NCI-H146 treated with DMSO at 0.1 percent for 48 hours (cell line): ENCODE results near the gene MRPL33.
"Not testable (repeated sequence)": the region's sequence is repeated elsewhere in the genome, so short reads cannot be mapped to it uniquely, and the experiment has no call there.

Source experiments
- DNase-seq: peaks from one replicate; lab custom pipeline; 2025; ENCODE audit not compliant: unreplicated experiment; lab: John Stamatoyannopoulos, UW

MRPL33 gene

DNA sequence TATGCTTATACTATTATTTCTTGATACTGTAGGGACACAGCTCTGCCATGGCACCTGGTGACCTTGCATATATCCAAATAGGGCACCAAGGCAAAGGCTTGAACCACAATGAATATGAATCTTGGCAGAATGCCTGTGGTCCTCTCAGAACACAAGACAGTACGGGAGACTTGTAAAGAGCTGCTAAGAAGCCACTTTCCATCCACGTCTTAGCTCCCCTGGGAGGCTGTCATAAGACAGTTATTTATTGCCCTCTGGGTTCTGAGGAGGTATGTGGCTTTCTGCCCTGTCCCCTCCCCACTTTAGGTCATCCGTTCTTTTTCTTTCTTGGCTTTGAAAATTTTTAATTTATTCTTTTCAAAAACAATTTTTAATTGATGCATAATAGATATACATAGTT, 29.8 kb upstream of the MRPL33 start:
- no peak for DNase-seq

DNA sequence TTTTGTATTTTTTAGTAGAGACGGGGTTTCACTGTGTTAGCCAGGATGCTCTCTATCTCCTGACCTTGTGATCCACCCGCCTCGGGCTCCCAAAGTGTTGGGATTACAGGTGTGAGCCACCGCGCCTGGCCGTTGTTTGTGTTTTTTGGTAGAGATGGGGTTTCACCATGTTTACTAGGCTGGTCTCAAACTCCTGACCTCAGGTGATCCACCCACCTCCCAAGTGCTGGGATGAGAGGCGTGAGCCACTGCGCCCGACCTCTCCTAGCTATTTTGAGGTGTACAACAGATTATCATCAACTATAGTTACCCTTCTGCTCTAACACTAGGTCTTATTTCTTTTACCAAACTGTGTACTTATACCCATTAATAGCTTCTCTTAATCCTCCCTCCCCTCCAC, 28.9 kb upstream of the MRPL33 start:
- DNase-seq = no peak

DNA sequence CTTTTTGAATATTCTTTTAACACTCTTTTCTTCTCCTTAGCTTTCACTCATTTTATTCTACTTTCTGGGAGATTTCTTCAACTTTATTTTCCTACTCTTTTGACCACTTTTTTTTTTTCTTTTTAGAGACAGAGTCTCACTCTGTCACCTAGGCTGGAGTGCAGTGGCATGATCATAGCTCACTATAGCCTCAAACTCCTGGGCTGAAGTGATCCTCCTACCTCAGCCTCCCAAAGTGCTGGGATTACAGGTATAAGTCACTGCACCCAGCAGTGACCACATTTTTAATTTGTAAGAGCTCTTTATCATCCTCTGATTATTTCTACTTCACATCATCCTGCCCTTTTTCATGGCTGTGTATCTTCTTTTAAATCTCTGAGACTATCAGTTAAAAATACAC, 26.0 kb upstream of the MRPL33 start:
- not testable (repeated sequence) for DNase-seq

DNA sequence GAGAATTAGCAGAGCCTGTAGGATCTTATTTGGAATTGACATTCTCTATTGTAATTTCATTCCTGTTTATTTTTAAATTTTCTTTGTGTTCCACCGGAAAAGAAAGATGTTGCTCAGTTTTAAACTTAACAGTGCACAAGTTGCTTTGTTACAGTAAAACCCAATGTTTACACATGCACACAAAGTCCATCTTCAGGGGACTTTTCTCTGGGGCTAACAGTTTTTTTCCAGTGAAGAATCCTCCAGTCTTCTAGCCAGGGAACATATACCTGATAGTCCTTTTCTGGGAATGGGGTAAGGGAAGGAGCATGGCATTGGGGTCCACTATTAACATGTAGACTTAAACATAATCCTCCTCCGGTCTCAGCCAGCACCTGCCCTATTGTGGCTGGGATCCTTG, 25.2 kb upstream of the MRPL33 start:
- DNase-seq = no peak

DNA sequence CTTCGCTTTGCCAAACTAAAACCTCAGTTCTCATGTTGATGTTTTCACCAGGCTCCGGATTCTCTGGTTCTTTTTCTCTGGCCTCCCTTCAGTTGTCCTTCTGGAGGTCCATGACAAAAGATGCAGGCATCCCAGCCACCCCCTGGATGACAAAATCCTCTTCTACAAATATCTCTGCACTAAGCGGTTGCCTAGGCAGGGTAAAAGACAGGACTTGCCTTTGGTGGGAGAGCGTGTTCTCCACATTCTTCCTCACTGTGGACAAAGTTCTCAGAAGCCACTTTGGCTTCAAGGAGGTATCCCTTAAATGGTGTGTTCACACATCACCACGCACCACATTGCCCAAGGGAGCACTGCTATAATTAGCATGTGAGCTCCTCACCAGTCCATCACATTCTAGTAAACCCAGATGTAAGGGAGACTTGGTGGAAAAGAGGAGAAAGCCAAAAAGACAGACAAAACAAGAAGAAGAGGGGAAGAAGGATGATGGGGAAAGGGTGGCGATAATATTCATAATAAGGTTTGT, 23.6 kb upstream of the MRPL33 start:
- no peak for DNase-seq

DNA sequence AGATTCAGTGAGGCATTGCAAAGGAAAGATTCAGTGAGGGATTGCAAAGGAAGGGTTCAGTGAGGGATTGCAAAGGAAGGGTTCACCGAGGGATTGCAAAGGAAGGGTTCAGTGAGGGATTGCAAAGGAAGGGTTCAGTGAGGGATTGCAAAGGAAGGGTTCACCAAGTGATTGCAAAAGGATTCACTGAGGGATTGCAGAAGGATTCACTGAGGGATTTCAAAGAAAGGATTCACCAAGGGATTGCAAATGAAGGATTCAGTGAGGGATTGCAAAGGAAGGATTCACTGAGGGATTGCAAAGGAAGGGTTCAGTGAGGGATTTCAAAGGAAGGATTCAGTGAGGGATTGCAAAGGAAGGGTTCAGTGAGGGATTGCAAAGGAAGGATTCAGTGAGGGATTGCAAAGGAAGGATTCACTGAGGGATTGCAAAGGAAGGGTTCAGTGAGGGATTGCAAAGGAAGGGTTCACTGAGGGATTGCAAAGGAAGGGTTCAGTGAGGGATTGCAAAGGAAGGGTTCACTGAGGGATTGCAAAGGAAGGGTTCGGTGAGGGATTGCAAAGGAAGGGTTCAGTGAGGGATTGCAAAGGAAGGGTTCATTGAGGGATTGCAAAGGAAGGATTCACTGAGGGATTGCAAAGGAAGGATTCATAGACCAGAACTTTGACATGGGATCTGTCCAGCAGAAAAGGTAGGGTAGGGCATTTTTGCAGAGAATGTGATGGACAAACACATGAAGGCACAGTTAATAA, 22.5 kb upstream of the MRPL33 start:
- not testable (repeated sequence) for DNase-seq

DNA sequence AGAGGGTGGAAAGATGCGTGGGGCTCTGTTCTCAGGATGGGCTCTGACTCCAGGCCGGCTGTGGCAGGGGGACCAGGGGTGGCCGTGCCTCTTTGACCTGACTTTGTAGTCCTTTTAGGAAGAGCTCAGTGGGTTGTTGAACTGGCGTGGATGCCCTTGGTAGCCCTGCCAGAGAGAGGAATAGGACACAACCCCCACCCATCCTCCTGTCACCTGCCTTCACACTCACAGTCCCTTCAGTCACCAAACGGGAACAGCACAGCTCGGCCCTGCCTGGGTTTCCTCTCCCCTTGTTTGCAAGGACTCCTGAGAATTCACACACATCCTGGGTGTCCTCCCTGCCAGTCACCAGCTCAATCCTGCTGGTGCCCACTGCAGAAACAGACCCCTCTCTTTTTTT, 20.1 kb upstream of the MRPL33 start:
- DNase-seq = no peak

DNA sequence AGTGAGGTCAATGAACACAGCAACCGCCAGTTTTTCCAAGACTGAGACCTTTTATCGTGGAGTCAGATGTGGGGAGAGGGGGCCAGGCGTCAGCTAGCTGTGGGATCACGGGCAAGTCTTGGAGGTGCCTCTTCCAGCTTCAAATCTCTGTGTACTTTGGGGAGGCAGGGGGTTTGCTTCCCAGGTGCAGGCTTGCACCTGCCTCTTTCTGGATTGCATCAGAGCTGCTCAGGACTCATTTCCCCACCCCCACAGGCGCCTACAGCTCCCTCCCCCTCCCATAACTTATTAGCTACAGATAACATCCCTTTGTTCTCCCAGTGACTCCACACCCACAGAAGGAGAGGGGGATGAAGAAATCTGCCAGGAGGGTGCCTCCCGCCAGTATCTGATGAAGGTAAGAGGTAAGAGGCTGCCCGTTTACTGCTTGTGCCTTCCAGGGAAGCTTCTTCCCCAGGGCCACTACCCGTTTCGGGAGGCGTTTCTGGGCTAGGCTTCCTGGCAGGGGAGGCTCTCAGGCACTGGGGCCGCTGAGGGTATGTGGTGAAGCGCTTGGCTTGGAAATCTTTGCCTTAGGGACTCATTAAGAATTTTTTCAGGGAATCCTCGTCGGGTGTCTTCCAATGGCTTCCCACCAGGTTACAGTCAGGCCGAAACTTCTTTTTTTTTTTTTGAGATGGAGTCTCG, 18.8 kb upstream of the MRPL33 start:
- DNase-seq = peak; percentile 87

DNA sequence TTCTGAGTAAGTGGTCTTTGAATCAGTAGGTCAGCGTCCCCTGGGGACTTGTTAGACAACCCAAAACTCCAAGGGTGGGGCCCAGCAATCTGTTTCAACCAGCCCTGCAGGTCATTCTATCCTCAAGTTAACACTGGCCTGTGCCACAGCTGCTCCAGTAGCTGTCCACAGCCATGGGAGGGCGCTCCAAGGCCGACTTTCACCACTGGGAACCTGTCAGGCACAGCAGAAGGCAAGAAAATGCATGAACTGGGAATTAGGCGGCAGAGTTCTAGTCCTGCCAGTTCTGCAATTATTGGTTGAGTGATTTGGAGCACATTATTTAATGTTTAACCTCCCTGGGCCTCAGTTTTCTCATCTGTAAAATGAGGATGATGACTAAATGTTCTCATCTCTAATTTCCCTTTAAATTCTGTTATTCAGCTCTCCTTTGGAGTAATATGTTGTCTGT, 17.4 kb upstream of the MRPL33 start:
- DNase-seq = peak; percentile 24

DNA sequence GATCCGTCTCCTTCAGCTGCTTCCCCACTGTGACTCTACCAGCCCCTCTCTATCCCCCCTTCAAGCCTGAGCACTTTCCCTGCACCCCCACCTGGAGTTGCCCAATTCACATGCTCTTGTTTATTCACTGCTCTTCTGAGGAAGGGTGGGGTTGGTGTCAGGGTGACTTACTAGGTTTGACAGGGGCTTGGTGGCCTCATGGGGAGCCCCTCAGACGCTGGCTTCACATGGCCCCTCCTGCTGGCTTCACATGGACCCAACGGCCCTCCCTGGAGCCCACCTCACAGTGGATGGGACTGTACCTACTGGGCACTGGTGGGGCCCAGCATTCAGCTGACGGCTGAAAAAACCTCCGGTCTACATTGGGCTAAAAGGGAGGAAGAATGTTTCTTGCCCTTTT, 16.7 kb upstream of the MRPL33 start:
- DNase-seq = no peak

DNA sequence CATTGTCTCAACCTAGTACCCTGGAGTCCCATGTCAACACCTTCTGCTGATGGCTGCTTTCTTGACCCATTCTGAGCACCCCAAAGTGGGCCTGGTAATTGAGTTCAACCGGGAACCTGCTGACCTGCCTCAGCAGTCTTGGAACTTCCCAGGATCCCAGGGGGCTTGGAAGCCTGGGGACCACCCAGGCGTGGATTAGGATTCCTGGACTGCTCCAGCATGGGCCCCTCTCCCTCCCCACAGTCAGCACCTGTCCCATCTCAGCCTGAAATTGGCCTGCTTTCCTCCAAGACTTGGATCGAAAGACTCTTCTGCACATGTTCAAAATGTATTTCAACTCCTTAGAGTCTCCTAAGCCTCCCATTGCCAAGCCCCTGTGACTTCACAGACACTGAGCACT, 15.4 kb upstream of the MRPL33 start:
- no peak for DNase-seq

DNA sequence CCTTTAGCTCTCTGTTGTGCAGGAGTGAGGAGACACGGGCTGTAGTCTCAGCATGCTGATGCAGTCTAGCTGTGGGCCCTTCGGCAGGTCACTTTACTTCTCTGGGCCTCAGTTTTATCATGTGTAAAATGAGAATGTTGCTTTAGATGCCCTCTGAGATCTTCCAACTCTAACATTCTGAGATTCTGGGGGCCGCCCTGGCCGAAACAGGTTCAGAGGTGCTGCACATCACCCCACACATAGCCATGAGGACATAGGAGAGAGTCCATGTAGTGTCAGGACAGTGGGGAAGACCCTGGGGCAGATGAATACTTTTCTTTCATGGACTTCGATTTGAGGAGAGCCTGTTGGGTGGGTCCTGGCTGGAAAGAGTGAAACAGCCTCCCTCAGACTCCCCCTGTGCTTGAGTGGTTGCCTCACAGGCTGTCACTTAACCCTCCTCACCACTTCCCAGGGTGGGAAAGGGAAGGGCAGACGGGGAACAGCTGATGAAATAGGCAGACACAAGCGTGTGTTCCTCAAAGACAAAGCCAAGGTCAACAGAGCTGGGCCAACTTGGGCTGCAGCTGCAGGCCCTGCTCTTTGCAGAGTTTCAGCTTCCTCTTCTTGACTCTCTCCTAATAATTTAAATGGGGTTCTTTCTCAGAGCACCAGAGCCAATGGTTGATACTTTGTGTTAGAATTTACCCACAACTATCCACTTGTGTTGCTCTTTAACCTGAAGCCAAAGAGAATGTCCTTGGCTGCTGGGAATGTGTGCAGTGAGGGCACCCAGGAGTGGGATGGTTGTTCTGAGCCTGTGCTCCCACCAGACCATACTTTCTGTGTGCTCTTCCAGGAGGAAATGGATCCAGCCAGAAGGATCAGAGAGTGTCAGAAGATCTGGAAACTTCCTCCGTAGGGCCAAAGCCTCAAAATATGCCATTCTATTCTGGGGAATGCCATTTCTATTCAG, 14.7 kb upstream of the MRPL33 start:
- DNase-seq = no peak

DNA sequence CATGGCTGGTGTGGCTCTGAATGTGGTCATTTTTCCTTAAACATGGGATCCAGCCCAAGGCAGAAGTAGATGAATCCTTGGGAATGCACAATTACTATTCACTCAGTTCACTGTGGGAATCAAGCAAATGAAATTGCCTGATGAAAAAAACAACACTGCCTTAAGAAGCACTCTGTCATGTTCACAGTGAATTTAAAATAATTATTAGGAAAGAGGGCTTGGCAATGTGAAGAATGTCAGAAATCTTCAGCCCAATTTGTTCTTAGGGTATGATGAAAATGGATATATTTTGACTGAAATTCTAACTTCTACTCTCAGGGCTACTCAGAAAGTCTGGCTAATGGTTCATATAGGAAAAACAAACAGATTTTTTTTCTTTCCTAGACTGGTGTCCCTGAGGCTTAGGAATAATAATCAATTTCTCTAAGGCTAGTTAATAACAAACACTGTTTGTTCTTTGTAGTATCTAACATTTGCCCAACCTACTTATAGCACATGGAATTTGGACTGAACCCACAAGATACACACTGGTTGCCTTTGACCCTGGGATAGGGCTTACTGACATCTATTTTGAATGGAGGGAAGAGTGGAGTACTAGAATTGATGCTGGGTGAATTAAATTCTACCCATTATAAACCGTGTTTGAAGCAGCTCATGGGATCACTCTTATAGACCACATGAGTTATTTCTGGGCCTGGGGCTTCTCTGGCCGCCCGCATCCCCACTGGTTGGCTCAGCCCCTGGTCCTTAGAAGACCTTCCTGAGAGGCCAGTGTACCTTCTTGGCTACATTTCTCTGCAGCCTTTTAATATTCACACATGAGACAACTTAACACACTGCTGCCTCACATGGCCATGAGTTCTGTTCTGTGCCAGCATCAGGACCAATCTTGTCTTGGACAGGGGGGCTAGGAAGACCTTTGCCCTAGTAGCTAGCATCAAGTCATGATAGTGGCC, 8.3 kb upstream of the MRPL33 start:
- DNase-seq = no peak

DNA sequence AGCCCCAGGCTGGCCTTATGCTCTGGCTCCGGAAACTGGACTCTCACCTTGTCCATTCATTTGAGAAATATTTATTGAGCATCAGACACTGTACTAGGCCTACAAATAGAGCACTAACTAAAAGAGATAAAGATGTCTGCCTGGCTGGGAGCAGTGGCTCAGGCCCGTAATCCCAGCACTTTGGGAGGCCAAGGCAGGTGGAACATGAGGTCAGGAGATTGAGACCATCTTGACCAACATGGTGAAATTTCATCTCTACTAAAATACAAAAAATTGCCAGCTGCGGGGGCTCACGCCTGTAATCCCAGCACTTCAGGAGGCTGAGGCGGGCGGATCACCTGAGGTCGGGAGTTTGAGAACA, 7.6 kb upstream of the MRPL33 start:
- DNase-seq = no peak

DNA sequence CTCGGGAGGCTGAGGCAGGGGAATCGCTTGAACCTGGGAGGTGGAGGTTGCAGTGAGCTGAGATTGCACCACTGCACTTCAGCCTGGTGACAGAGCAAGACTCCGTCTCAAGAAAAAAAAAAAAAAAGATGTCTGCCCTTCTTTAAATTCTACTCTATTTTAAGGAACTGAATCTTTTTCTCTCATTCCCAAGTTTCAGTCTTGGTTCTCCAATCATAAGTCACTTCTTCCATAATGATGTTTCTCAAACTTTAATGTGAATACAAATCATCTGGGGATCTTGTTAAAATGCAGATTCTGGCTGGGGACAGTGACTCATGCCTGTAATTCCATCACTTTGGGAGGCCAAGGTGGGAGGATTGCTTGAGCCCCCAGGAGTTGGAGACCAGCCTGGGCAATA, 7.0 kb upstream of the MRPL33 start:
- not testable (repeated sequence) for DNase-seq

DNA sequence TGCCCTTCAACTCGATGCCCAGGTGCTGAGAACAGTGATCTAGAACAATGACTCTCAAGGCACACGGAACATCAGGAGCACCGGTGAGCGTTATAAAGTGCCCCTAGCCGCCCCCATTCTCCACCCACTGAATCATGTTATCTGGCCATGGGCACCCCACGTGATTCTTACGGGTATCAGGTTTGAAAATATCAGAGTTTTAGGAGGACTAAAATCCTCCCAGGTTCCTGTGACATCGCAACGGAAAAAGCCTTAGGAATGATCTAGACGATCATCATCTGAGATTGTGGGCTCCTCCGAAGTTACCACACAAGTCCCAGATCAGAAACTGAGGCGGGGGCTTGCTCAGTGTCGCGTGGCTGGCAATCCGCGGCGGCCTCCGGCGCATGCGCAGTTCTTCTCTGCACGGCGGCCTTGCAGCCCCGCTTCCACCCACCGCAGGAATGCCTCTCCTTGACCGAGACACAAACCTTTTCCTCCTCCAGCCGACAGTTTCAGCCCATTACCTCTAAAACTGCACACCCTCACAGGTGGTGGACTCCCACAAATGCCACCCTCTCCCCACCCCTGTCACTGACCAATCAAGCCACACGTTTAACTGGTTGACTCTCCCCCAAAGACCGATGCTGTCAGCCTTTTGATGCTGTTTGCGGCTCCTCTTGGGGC, 5.8 kb upstream of the MRPL33 start:
- no peak for DNase-seq

DNA sequence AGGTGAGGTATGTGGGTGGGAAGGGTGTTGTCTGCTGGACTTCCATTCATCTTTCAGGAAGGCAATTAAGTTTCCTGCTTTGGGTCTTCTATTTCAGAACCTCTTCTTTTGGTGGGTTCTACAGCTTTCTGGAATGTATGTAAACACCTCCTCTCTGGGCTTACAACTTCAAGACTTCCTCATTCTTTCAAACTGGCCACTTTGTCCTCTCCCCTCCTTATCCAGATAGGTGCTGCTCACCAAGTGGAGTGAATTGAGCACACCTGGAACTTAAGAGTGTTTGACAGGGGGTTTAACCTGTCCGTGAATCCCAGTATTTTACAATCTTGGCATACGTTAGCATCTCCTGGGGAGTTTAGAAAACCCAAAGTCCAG, 5.2 kb upstream of the MRPL33 start:
- DNase-seq = no peak

DNA sequence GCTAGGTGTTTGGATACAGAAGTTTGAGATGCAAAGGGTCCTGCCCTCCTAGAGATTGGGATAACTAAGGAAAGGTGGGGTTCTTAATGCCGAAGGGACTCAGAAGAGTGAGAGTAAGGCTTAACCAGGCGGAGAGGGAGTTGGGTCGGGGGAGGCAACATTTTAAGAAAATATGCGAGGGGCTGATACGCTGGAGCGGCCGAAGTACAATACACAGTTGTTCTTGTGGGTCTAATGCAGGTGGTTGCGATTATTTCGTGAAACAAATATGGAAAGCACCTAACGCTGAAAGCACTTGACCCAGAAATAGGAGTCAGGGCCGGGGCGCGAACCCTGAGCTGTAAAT, 344 bp upstream of the MRPL33 start:
- no peak for DNase-seq

DNA sequence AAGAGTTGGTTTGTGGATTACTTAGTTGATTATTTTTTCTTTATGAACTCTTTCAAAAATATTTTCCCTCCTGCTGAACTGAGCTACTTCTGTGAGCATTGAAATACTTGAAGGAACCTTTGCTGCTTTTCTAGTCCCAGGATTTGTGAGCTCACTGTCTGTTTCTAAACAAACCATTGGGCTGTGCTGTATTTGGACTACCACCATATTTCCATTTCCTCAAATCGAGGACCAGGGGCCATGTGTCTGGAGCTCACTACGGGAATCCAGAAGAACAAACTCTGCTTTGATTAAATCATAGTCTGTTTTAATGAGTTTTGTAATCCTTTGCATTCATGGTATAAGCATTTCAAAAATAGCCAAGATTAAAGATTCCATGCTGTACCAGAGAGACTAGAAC, 1.3 kb downstream of the MRPL33 start:
- DNase-seq = no peak

DNA sequence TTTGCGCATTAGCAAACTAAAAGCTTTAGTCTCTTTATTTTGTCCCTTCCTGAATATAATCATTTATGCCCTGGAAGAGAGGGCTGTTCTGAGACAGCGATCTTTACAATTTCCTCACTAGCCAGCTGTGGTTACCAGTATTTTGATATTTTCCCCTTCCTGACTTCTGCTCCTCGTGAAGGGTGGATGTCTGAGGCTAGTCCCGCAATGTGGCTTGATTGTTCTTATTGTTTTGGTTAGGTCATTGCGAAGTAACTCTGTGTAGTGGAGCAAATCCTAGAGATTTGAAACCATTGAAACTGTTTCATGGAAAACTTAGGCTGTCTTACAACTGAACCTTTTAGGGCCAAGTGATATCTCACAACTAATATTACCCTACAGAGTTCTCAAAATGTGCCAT, 2.4 kb downstream of the MRPL33 start:
- no peak for DNase-seq
